ENCODE measurements around the gene YBX2.

Gene YBX2

GRCh38 chr17:7318121-7318860 is 23.9 kb upstream of the YBX2 start:
- Histone ChIP-seq H3K27me3 (replicated peaks; ENCODE audit: control insufficient read depth, insufficient read depth, low read length) (no peaks in the 10 kb centered on the region), H3K4me3 (replicated peaks; ENCODE audit: low read depth, low read length) (no peak overlapping the region), H3K36me3 (ENCODE audit: control insufficient read depth, insufficient read depth, low read length) (peaks cover 52% of the 10 kb centered on the region)
- DNase-seq (ENCODE audit: extremely low read depth, insufficient read length), result no peak
- TF ChIP-seq CTCF (IDR thresholded peaks at IDR 0.05; ENCODE audit: insufficient read depth, low read length, poor library complexity, severe bottlenecking), result no peak

GRCh38 chr17:7317161-7317803 is 22.8 kb upstream of the YBX2 start:
- H3K27me3 ChIP-seq (replicated peaks; ENCODE audit: control insufficient read depth, insufficient read depth, low read length), result no peaks in the 10 kb centered on the region
- no peak for TF ChIP-seq CTCF (IDR thresholded peaks at IDR 0.05; ENCODE audit: insufficient read depth, low read length, poor library complexity, severe bottlenecking)
- no peak overlapping the region for H3K4me3 ChIP-seq (replicated peaks; ENCODE audit: low read depth, low read length)
- no peak for DNase-seq (ENCODE audit: extremely low read depth, insufficient read length)
- peaks cover 53% of the 10 kb centered on the region for H3K36me3 ChIP-seq (ENCODE audit: control insufficient read depth, insufficient read depth, low read length)

GRCh38 chr17:7315570-7316235 is 21.3 kb upstream of the YBX2 start:
- no peak for DNase-seq (ENCODE audit: extremely low read depth, insufficient read length)
- Histone ChIP-seq H3K36me3 (ENCODE audit: control insufficient read depth, insufficient read depth, low read length) (peaks cover 50% of the 10 kb centered on the region), H3K4me3 (replicated peaks; ENCODE audit: low read depth, low read length) (peak overlapping the region; percentile 85), H3K27me3 (replicated peaks; ENCODE audit: control insufficient read depth, insufficient read depth, low read length) (no peaks in the 10 kb centered on the region)
- no peak for TF ChIP-seq CTCF (IDR thresholded peaks at IDR 0.05; ENCODE audit: insufficient read depth, low read length, poor library complexity, severe bottlenecking)

- Histone ChIP-seq H3K27me3 (replicated peaks; ENCODE audit: control insufficient read depth, insufficient read depth, low read length) (no peaks in the 10 kb centered on the region), H3K4me3 (replicated peaks; ENCODE audit: low read depth, low read length) (peak within 1 kb of the TSS; percentile 85), H3K36me3 (ENCODE audit: control insufficient read depth, insufficient read depth, low read length) (peaks cover 51% of the 10 kb centered on the region)
- no peak for TF ChIP-seq CTCF (IDR thresholded peaks at IDR 0.05; ENCODE audit: insufficient read depth, low read length, poor library complexity, severe bottlenecking)
- DNase-seq (ENCODE audit: extremely low read depth, insufficient read length), result peak; percentile 91
Measured at GRCh38 chr17:7314719-7315569, 20.5 kb upstream of the YBX2 start, which contains the start of gene GPS2. Gene GPS2 (minus strand): TSS chr17:7315360. CDS start chr17:7315052, 308 bp downstream.

- Histone ChIP-seq H3K27me3 (replicated peaks; ENCODE audit: control insufficient read depth, insufficient read depth, low read length) (no peaks in the 10 kb centered on the region), H3K36me3 (ENCODE audit: control insufficient read depth, insufficient read depth, low read length) (peaks cover 55% of the 10 kb centered on the region), H3K4me3 (replicated peaks; ENCODE audit: low read depth, low read length) (peak overlapping the region; percentile 85)
- TF ChIP-seq CTCF (IDR thresholded peaks at IDR 0.05; ENCODE audit: insufficient read depth, low read length, poor library complexity, severe bottlenecking), result no peak
- DNase-seq (ENCODE audit: extremely low read depth, insufficient read length), result no peak
Measured at GRCh38 chr17:7313890-7314718, 19.7 kb upstream of the YBX2 start.
